GM12892 (cell line): ENCODE measurements around the gene ADGRF1.

Experiments used
- POLR2A ChIP-seq: IDR thresholded peaks from 2 replicates; pipeline ENCODE4 v1.6.1; 2011; ENCODE audit warnings: low read depth, low read length, control low read depth
- POLR2AphosphoS5 ChIP-seq: IDR thresholded peaks from 2 replicates; pipeline ENCODE4 v1.6.1; 2011; ENCODE audit warnings: low read depth, low read length, control low read depth

DNA sequence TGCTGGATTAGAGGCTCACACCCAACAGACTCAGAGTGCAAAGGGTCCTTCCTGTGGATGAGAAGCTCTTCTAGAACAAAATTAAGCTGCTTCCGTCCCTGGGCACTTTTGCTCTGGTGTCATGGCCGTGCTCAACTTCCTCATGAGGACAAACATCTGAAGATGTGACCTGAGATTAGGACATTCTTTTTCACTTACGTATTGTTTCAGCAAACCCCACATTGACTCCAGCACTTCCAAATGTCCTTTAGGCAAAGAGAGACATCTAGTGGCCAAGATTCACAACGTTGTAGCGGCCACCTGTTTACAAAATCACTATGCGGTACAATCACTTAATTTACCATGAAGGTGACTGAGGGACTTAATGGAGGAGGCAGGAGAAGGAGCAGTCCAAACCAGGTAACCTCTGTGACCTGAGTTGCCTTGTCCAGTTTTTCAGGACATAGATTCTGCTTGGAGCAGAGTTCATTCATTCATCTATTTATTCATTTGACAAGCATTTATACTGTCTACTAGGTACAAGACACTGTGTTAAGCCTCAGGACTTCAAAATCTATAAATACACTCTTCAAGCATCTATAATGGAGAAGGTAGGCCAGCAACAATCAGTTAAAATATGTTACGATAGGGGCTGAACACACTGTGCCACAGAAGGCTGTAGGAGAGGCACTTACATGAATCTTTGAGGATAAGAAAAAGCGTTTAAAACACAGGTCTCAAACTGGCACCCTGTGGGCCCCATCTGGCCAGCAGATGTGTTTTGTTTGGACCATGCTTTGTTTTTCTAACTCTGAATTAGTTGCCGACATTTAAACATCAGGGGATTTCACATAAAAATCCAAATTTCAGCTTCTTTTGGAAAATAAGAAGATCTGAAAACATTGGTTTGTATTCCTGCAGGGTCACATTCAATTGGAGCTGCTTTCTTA is 5.6 kb upstream of the ADGRF1 start:
- TF ChIP-seq POLR2A: no peak
- TF ChIP-seq POLR2AphosphoS5: no peak
